Measurements from ENCODE around the gene KCND2.

The KCND2 gene

GRCh38 chr7:120405652-120406051 lies 132.7 kb downstream of the KCND2 start:
- no peak for DNase-seq (ENCODE audit: low read depth in 3 of 3, low spot score in 1 of 3)

DNA sequence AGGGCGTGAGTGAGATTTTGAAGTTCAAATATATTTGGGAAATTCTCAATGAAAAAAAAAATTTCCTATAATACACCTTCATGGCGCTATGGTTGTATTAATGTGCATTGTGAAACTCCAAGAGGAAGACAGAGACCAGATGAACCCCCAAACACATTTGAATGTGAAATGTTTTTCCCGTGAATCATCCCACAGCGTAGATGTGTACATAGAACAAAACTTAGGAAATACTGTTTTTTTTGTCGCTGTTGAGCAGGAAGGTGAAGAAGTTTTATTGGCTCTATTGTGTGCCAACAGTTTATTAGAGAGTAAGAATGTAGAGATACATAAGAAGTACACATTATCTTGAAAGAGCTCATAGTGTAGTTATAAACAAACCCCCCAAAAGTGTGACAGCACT lies 134.0 kb downstream of the KCND2 start:
- no peak for DNase-seq (ENCODE audit: low read depth in 3 of 3, low spot score in 1 of 3)

DNA sequence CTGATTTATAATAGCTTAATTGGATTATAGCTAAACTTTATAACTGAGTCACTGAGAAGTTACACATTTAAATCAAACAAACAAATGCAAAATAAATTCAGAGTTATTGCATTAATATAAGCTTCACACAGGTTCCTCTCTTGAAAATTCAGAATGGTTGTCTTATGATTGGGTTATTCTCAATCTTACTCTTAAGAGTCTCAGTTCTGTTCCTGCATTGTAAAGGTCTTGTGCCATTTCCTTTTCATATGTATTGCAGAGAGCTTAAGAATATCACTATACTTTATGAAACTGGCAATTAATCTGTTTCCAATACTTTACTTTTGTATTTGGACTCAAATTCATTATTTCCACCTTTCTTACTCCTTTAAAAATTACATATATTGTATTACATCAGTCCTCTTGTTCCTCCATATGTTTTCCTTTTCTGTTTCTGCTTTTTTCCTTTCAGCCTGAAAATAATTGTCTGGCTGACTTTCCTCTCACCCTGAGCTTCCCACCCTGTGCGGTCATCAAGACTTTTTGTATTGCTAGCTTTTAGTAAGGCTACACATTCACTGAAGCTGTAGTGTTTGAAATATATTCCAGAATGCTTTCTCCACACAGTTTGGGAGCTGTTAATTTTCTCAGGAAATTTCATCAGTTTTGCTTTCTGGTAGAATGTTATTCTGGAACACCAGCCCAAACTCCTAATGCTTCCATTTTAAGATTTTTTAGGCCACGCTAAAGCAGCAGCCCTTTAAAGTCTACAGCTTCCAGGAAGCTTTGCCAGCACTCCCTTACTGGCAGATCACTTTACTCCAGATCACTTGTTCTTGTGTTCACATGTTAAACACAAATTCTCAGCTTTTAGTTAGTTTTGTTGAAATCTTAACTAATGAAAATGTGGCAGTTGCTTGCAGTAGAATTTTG lies 139.4 kb downstream of the KCND2 start:
- DNase-seq (ENCODE audit: low read depth in 3 of 3, low spot score in 1 of 3) = no peak

- no peak for DNase-seq (ENCODE audit: low read depth in 3 of 3, low spot score in 1 of 3)
These were observed 140.2 kb downstream of the KCND2 start for GRCh38 chr7:120413164-120413563.

DNA sequence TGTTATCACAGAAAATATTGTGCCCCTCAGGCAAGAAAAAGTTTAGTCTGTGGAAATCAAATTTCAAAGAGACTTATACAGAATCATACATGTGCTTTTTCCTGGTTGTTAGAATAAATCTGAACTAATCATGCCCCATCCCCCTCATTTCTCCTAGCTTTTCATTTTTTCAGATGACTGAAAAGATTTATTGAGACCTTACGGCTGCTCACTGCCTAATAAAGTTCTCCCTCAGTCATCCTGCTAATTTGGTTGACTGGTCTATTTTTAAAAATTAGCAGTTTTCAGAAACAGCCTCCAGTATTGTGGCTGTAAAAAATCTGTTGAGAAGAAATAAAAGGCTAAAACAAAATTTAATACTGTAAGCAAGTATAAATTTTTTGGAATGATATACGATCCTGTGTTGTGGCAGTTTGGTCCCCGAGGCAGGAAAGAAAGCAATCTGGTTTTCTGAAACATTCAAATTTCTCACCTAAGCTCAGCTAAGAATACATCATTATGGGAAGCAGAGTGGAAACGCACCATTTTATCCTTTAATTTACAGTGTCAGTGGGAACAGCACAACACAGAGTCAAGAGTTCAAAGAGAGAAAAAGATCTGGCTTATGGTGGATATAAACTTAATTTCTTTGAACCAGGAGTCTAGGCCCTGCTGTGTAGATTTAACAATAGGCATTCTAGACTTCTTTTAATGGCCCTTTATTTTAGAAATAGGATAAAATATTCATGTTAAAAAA lies 144.4 kb downstream of the KCND2 start:
- no peak for DNase-seq (ENCODE audit: low read depth in 3 of 3, low spot score in 1 of 3)

- DNase-seq (ENCODE audit: low read depth in 3 of 3, low spot score in 1 of 3) = no peak
These were observed 148.2 kb downstream of the KCND2 start for GRCh38 chr7:120421151-120421651.

DNA sequence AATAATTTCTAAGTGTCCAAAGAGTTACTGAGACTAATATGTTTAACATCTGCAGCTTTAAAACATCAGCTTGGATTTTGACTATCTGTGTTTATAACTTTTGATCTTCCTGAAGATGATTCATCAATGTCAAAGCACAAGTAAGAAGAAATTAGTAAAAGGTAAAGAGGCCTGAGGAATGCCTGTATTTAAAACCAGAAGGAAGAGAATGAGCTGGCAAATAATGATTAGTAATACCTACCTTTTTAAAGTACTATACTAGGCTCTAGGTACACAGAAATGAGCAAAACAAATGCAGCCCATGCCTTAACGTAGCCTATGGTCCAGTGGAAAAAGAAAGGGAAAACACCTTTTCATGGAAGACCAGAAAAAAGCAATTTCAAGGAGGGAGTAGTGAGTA lies 158.0 kb downstream of the KCND2 start:
- DNase-seq (ENCODE audit: low read depth in 3 of 3, low spot score in 1 of 3) = no peak

DNA sequence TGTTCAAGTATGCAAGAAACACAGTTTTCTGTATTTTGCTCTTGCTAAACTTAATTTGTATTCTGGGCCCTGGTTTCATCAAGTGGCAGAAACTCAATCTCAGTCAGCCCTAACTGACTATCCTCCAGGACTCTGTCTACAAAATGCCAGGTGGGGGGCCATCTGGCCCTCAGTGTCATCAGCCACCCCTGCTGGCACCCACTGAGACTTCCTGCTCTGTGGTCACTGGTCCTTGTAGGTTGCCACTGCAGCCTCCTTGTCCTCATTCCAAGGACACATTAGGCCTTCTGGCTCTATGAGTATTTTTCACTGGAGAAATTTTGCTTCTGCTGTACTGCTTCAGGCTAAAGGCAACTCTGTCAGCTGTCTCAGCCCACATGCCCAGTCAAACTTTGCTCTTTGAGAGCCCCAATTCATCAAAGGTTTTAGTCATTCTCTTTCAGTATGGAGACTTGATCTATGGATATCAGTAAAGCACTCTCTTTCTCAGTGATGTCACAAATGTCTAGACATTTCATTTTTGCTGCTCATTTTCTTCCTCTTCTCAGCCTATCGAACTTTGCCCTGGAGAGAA lies 163.6 kb downstream of the KCND2 start:
- no peak for DNase-seq (ENCODE audit: low read depth in 3 of 3, low spot score in 1 of 3)

- no peak for DNase-seq (ENCODE audit: low read depth in 3 of 3, low spot score in 1 of 3)
These were observed 168.9 kb downstream of the KCND2 start for GRCh38 chr7:120441850-120442249.

DNA sequence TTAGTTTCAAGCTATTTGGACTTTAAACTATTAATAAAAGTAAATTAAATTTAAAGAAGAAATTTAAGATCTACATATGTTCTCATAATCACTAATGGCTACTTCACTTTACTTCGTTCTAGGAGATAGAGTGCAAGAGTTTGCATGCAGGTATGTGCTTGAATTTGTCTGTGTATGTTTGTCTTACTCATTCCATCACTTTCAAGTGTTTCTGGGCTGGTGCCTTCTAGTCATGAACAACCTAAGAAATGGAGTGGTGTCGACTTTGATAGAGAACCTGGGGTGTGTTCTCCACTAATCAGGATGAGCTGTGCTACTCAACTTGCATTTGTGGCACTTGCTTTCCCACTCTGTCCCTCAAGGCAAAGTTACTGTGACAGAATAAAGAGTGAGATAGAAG lies 169.9 kb downstream of the KCND2 start:
- DNase-seq (ENCODE audit: low read depth in 3 of 3, low spot score in 1 of 3) = no peak

- DNase-seq (ENCODE audit: low read depth in 3 of 3, low spot score in 1 of 3) = no peak
These were observed 171.7 kb downstream of the KCND2 start for GRCh38 chr7:120444650-120445049.

DNA sequence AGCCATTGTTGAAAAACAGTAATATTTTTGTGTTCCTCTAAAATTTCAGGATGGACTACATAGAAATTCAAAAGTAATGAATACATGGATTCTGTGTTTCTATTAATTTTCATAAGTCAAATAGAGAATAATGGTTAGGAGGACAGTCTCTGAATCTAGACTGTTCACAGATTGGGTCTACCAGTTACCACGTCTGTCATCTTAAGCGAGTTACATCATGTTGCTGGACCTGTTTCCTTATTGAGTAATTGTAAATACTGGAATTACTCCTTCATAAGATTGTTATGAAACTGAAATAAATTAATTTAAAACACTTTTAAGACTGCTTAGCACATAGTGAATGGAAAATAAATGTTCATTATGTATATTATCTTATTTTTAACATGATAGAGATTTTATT lies 172.3 kb downstream of the KCND2 start:
- DNase-seq (ENCODE audit: low read depth in 3 of 3, low spot score in 1 of 3) = no peak

DNA sequence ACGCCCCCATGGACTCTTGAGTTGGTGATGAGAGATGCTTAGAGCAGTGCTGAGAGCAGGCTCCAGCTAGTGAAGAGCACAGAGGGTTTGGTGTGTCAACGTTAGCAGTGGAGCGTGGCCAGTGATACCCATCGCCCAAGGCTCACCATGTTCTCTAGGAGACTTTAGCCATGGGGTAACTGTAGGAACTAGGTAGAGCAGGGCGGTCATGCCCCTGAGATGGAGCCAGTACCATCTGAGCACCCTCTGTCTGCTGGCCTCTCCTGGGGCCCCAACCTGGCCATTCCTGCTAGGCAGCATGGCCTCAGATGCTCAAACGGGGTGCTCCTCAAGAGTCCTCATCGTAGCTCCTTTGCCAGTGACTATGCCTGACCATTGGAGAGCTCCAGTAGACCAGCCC lies 179.7 kb downstream of the KCND2 start:
- DNase-seq (ENCODE audit: low read depth in 3 of 3, low spot score in 1 of 3) = no peak

DNA sequence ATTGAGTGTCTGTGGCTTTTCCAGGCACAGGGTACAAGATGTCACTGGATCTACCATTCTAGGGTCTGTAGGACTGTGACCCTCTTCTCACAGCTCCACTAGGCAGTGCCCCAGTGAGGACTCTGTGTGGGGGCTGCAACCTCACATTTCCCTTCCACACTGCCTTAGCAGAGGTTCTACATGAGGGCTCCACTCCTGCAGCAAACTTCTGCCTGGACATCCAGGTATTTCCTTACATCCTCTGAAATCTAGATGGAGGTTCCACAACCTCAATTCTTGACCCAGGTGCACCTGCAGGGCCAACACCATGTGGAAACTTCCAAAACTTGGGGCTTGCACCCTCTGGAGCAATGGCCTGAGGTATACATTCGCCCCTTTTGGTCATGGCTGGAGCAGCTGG lies 183.7 kb downstream of the KCND2 start:
- DNase-seq (ENCODE audit: low read depth in 3 of 3, low spot score in 1 of 3) = no peak

DNA sequence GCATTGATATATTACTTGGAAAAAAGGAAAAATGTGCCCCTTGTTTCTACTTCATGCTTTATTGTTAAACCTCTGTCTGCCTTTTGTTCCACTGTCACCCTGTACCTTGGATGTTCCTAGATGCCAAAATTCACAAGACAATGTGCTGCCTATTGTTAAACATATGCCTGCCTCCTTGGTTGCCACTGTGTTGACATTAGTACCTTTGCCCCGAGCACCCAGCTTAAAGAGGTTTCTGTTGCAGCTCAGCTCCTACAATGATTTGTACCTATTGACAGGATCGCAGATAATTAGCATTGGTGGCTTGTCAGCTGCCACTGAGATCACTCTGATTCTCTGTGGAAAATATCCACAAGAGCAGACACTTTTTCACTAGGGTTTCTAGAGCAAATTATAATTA lies 188.0 kb downstream of the KCND2 start:
- no peak for DNase-seq (ENCODE audit: low read depth in 3 of 3, low spot score in 1 of 3)

GRCh38 chr7:120462991-120463390 lies 190.0 kb downstream of the KCND2 start:
- DNase-seq (ENCODE audit: low read depth in 3 of 3, low spot score in 1 of 3) = no peak

GRCh38 chr7:120464104-120464503 lies 191.1 kb downstream of the KCND2 start:
- no peak for DNase-seq (ENCODE audit: low read depth in 3 of 3, low spot score in 1 of 3)

DNA sequence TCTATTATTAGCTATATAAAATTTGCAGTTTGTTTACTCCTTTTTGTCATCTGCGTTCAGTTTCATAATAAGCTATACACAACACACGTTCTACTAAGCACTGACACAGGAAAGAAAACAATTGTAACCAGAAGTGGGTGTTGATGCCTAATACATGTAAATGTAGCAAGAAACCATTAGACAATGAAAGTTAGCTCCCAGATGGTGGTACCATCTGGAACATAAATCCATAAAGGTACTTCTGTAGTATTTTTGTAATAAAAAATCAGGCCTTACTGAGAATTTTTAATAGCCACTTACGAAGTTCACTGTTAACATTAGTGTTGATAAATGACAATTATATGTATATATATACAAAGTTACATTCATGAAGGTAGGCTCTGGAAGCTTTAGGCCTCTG lies 194.7 kb downstream of the KCND2 start:
- DNase-seq (ENCODE audit: low read depth in 3 of 3, low spot score in 1 of 3) = no peak

DNA sequence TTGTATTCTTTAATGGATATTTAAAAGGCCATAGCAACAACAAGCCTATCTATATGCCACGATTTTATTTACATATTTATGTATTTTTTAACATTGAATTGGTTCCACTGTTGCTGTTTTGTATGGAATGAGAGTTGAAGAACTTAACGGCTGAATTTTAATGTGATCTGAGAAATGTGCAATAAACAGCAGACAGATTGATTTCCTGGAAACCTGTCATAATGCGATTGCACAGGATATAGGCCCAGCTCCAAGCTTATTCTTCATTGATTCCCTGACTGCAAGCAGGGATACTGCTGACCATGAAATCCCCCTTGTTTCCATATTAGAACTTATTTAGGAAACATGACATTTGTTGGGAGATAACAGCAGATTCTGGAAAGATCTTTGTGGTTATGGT lies 195.6 kb downstream of the KCND2 start:
- DNase-seq (ENCODE audit: low read depth in 3 of 3, low spot score in 1 of 3) = no peak

GRCh38 chr7:120472892-120473291 lies 199.9 kb downstream of the KCND2 start:
- no peak for DNase-seq (ENCODE audit: low read depth in 3 of 3, low spot score in 1 of 3)

DNA sequence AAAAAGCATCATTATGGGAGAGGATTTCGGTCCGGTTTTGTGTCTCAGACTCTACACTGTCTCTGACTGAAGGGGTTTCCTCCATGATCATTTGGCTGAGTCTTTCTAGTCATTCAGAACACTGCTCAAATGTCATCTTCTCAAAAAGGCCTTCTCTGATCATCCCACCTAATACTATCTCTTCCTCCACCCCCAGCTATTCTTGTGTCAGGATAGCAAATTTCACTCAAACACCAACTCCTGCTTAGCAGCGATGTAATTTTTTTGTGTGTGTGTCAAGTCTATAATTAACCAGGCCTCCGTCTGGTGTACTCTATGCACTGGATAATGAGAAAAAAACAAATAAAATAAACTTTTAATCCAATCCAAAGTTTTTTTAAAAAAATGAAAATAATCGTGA lies 200.4 kb downstream of the KCND2 start:
- DNase-seq (ENCODE audit: low read depth in 3 of 3, low spot score in 1 of 3) = no peak

GRCh38 chr7:120475994-120476393 lies 203.0 kb downstream of the KCND2 start:
- DNase-seq (ENCODE audit: low read depth in 3 of 3, low spot score in 1 of 3) = no peak
